ENCODE data around the gene USP7.

DNA sequence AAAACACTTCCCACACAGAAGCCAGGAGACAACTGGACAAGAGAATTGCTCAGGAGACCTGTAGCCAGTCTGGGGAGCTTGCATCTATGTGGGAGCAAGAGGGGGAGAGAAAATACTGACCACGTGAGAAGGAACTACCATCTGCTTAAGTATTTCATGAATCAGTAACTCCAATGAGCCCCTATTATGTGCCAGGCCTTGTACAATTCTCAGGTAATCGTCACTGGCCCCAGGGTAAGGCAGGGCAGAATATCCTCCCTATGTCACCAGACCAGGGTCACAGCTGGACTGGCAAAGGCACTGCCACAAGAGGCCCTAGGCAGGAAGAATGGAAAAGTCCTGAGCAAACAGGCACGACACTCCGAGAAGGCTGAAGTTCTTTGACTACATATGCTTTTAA is 25.9 kb downstream of the USP7 start:
- TF ChIP-seq, protein P1, sequence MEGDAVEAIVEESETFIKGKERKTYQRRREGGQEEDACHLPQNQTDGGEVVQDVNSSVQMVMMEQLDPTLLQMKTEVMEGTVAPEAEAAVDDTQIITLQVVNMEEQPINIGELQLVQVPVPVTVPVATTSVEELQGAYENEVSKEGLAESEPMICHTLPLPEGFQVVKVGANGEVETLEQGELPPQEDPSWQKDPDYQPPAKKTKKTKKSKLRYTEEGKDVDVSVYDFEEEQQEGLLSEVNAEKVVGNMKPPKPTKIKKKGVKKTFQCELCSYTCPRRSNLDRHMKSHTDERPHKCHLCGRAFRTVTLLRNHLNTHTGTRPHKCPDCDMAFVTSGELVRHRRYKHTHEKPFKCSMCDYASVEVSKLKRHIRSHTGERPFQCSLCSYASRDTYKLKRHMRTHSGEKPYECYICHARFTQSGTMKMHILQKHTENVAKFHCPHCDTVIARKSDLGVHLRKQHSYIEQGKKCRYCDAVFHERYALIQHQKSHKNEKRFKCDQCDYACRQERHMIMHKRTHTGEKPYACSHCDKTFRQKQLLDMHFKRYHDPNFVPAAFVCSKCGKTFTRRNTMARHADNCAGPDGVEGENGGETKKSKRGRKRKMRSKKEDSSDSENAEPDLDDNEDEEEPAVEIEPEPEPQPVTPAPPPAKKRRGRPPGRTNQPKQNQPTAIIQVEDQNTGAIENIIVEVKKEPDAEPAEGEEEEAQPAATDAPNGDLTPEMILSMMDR (conservative IDR thresholded peaks at IDR 0.05; ENCODE audit: low read length) = no peak
- no peak for TF ChIP-seq EZH2phosphoT487 (IDR thresholded peaks at IDR 0.05; ENCODE audit: borderline replicate concordance, low read depth, low read length)

Measured in OCI-LY7 (cell line).